Islet of Langerhans (tissue), 1 donor: ENCODE measurements around the gene SEL1L.
A peak's percentile ranks its signal among the peaks of the same experiment; 100 is the strongest.
"Not testable (repeated sequence)": the region's sequence is repeated elsewhere in the genome, so short reads cannot be mapped to it uniquely, and the experiment has no call there.

Source experiments
- FAIRE-seq: peaks from one replicate; lab custom pipeline; 2011; peaks lifted over from hg19 to GRCh38; lab: Jason Lieb, UNC

The SEL1L gene

GRCh38 chr14:81473456-81474147 is 60.1 kb downstream of the SEL1L start:
- FAIRE-seq = no peak

DNA sequence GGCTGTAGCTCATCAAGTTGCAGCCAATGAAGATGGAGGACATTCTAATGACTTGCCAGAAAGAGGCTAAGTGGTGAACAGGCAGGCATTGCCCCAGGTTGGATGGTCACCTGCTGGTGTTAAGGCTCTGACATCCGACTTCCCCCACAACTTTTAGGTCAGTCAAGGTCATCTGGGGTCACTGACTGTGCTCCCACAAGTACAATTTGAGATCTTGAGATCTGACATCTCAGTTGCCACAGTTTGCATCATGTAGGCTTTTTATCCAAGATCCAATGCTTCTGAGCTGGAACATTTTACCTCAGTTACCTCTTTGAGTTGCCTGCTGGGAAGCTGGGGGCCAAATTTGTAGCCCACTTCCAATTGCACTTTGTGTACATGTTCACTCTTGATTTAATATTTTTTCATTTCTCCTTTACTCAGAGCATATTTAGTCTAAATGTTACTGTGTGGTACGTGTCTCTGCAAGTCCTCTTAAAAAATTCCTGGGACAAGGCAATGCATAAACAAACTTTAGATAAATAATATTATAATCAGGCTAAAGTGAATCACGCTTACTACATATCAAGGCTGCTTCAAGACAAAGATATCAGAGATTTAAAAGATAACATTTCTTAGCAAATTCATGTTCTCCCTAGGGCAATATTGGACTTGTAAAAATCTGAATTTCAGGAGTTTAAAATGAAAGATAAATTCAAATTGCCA is 61.4 kb downstream of the SEL1L start:
- FAIRE-seq = no peak

DNA sequence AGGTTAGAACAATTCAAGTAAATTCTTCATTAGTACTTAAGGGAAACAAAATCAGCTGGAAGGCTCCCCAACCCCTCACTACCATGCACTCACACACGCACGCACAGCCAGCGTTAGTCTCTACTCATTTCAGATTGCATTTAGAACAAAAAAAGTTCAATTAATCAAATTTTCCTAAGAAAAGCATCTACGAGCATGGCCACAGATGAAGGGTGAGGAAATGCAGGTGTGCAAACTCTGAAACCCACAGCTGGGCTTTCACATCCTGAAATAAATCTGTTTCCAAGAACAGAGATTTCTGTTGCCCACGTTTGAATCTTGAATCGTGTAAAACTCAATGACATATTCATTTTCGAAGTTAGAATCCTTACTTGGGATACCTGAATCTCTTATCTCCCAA is 62.6 kb downstream of the SEL1L start:
- no peak for FAIRE-seq

- not testable (repeated sequence) for FAIRE-seq
These were observed 63.2 kb downstream of the SEL1L start for GRCh38 chr14:81470557-81470826.

DNA sequence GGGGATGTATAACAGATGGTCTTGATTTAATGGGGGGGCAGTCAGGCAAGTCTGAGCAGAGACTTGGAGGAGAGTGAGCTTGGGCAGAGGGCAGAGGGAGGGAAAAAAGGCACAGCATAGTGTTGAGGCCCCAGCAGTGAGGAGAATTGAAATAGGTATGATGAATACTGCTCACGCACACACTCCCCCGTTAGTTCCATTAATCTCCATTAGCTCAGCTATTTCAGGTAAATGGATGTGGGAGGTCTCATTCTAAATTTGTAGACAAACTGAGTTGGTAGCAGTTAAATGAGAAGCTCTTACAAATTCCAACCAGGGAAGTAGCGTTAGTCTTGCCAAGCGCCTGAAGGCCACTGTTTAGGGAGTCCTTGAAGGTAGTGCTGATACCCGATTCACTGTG is 66.8 kb downstream of the SEL1L start:
- no peak for FAIRE-seq

- FAIRE-seq = no peak
These were observed 68.0 kb downstream of the SEL1L start for GRCh38 chr14:81465507-81466228.

DNA sequence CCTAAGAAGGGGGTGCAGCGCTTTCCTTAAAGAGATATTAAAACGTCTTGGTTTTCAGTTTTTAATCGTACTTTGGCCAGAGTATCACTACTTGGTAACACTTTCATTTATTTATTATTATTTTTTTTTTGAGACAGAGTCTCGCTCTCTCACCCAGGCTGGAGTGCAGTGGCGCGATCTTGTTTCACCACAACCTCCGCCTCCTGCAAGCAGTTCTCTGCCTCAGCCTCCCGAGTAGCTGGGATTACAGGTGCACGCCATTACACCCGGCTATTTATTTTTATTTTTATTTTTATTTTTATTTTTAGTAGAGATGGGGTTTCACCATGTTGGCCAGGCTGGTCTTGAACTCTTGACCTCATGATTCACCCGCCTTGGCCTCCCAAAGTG is 68.7 kb downstream of the SEL1L start:
- not testable (repeated sequence) for FAIRE-seq

DNA sequence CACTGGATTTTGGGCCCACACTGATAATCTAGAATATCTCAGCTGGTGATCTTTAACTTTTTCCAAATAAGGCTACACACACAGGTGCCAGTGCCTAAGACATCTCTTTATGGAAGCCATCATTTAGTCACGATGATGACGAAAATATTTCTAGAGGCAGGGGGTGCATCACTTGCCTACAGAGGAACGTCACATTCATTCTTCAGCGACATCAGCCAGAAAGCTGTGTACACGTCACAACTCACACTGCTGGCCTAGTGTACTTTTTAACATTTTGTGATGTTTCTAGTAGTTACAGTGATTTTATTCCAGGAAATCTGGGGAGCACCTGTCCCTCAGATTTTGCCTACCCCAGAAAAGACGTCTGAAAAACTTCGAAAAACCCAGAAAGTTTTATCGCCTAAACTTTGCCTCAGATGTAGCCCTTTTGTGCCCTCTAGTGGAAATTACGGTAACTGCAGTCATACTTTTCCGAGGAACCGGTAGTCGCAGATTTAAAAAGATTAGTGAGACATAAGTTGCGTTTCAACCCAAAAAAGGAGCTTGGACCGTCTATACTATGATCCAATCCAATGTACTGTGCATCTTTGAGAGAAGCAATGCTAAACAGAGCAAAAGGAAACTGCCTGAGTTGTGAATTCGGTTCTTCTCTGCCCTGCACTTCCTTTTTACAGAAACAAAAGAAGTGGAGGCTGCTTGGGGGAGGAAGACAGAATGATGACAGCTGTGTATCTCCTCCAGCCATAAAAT is 69.2 kb downstream of the SEL1L start:
- peak; percentile 81 for FAIRE-seq

GRCh38 chr14:81462356-81462755 is 71.3 kb downstream of the SEL1L start:
- FAIRE-seq = not testable (repeated sequence)

DNA sequence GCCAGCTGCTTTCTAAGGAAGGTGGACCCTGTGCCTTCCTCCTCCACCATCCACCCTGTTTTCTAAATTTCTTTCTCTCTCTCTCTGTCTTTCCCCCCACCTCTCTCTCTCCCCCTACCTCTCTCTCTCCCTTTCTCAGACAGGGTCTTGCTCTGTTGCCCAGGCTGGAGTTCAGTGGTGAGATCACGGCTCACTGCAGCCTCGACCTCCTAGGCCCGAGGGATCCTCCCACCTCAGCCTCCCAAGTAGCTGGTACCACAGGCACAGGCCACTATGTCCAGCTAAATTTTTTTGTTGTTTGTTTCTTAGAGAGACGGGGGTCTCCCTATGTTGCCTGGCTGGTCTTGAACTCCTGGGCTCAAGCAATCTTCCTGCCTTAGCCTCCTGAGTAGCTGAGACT is 73.7 kb downstream of the SEL1L start:
- no peak for FAIRE-seq

GRCh38 chr14:81458352-81458751 is 75.3 kb downstream of the SEL1L start:
- no peak for FAIRE-seq

DNA sequence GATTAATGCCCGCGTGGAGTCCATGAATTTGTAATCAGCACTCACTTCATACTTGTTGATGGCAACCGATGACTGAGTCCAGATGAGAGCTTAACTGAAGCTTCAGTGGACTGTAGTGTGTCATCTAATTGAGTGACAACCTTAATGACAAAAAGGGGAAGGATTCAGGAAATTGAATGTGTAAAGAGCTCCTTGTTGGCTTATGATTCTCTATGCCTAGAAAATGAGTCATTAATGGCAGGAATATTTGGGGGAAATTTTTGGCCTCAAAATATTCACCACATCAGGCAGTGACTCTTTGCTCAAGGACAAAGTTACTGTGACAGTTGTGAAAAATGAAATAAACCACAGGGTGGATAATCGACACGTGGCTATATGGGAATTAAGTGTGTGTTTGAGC is 78.3 kb downstream of the SEL1L start:
- FAIRE-seq = no peak

GRCh38 chr14:81454572-81455218 is 79.0 kb downstream of the SEL1L start:
- FAIRE-seq = no peak

DNA sequence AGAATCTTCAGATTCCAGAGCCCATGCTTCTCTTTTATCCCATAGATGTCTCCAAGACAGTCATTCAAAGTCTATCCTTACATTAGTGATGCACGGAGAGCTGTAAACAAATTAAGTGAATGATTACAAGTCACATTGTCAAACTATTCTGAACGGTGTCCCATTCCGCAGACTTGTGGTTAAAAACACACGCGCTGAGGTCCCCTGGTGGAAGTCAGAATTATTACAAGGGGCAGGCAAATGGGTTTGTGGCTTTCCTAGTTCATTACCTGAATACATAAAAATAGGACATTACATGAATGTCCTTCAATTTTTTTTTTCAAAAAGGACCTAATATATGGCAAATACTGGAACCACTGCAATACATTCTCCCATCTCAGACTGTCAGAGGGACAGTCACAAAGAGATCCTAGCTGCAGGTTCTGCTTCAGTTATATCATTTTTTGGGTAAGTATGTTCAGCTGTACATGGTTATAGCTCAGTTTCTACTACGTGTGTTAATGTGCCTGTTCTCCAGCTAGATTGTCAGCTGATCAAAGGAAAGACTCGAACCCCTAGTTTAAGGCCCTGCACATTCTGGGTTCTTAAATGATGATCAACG is 80.4 kb downstream of the SEL1L start:
- peak; percentile 76 for FAIRE-seq

GRCh38 chr14:81452341-81453133 is 81.1 kb downstream of the SEL1L start:
- no peak for FAIRE-seq

DNA sequence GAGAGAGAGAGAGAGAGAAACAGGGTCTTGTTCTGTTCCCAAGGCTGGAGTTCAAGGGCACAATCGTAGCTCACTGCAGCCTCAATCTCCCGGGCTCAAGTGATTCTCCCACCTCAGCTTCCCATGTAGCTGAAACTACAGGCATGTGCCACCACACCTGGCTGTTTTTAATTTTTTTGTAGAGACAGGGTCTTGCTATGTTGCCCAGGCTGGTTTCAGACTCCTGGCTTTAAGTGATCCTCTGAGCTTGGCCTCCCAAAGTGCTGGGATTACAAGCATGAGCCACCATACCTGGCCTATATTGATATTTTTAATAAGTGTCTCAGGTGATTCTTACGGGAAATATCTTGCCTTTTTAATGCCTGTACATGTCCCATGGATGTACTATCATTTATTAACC is 82.7 kb downstream of the SEL1L start:
- no peak for FAIRE-seq

DNA sequence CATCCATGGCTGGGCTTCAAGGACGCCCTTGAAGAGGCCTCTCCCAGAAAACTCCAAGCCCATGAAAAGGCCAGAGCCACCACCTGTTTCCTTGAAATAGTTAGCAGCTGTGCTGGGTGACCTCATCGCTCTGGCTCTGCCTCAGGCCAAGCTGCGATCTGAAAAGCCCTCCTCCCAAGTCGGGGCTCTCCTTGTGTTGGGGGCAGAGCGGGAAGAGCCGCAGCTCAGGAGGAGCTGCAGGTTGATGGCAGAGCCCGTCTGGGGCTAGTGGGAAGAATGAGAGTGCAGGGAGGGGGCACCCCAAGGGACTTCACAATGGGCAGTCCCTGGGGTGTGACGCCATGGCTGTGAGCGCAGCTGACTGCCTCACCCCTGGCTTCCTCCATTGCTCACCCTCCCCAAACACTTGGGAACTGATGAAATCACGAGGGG is 83.5 kb downstream of the SEL1L start:
- FAIRE-seq = no peak

GRCh38 chr14:81449576-81449975 is 84.1 kb downstream of the SEL1L start:
- no peak for FAIRE-seq

DNA sequence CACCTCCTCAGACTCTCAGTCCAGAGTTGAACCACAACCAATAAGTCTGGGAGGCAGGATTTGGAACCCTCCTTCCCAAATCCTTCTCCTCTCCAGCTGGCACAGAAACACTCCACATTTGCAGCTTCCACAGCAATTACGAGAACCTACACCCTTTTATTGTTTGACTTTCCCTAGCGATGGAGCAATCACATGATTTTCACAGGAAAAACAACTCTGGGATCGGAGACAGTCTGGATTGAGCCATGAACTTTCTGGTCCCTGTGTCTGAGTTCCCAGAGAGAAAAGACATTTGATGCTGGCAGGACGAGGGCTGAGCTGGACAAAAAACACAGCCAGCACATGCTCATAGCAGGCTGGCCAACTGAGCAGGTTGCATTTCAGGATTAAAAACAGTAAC is 84.5 kb downstream of the SEL1L start:
- FAIRE-seq = no peak

DNA sequence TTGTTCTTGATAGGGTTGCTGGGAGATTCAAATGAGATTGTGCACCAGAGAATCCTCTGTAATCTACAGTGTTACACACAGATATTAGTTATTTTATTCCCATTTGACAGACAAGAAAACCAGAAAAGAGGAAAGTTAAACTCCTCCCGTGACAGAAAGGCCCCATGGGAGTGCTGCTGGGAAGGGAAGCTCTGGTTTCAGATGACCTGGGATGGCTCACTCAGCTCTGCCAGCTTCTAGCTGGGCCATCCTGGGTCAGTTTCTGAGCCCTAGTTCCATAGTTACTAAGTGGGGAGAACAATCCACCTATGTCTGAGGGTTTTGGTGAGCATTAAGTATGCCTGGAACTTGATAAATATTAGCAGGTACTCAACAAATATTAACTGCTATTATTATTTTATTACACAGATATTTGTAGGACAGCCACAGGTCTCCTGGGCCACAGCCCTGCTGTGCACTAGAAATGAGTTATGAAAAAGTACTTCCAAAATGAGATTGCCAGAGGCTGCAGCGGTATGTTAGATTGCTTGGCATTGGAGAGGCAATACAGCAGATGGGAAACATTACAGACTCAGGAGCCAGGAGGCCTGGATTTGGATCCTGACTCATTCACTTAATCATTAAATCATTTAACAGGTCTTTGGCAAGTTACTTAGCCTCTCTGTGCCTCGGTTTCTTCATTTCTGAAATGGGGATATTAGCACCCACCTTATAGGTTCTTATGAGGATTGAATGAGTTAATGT is 86.5 kb downstream of the SEL1L start:
- FAIRE-seq = no peak
